CD14-positive monocyte (primary cell): ENCODE data around the gene ARMH1. TPM values are rescaled to one million over a fixed set of nuclear protein-coding genes. Genes with fewer than 3 reads are reported as not detected.

Experiments used
- DNase-seq, 3 donors: peaks; one replicate each; pipeline ENCODE4 v3.0.0-alpha.2; 2011 to 2022
- H2AFZ ChIP-seq: 2 replicates; pipeline ENCODE4 v1.6.0; 2012; ENCODE audit warnings: mild to moderate bottlenecking, low read depth, low read length, inconsistent platforms; ENCODE audit not compliant: insufficient read depth, poor library complexity, severe bottlenecking
- H3K27ac ChIP-seq, 2 donors: 1 replicate in 1 of 2; 2 replicates in 1 of 2; pipeline ENCODE4 v1.5.1; 2012 to 2013; ENCODE audit warnings: low read length in 2 of 2, control low read depth in 1 of 2, inconsistent platforms in 1 of 2, low read depth in 1 of 2, mild to moderate bottlenecking in 1 of 2
- H3K27me3 ChIP-seq, 2 donors: one replicate each; pipeline versions ENCODE4 v1.6.0 to v1.6.1; 2011 to 2013; ENCODE audit warnings: low read length in 2 of 2; ENCODE audit not compliant: control insufficient read depth in 2 of 2, insufficient read depth in 2 of 2
- H3K36me3 ChIP-seq, 2 donors: replicated peaks in 1 of 2; 1 replicate in 1 of 2; 2 replicates in 1 of 2; pipeline versions ENCODE4 v1.5.1 to v1.6.1; 2012 to 2013; ENCODE audit warnings: low read length in 2 of 2, control low read depth in 1 of 2, inconsistent platforms in 1 of 2, mild to moderate bottlenecking in 1 of 2; ENCODE audit not compliant: insufficient read depth in 2 of 2, control insufficient read depth in 1 of 2
- H3K4me1 ChIP-seq, 2 donors: 1 replicate in 1 of 2; 2 replicates in 1 of 2; pipeline versions ENCODE4 v1.5.1 to v1.6.1; 2012 to 2013; ENCODE audit warnings: low read length in 2 of 2, control low read depth in 1 of 2, inconsistent platforms in 1 of 2, mild to moderate bottlenecking in 1 of 2, moderate library complexity in 1 of 2; ENCODE audit not compliant: insufficient read depth in 2 of 2, control insufficient read depth in 1 of 2
- H3K4me2 ChIP-seq: replicated peaks from 2 replicates; pipeline ENCODE3; 2012; ENCODE audit warnings: low read length, moderate library complexity, mild to moderate bottlenecking; ENCODE audit not compliant: poor library complexity, severe bottlenecking; ENCODE audit errors: extremely low read depth
- H3K4me3 ChIP-seq, 3 experiments: fragments of 200-600 bp in 1 of 3; sonication (generic) in 1 of 3; replicated peaks in 1 of 3; 1 replicate in 2 of 3; 2 replicates in 1 of 3; pipeline ENCODE4 v1.5.1; 2011 to 2013; ENCODE audit warnings: low read length in 3 of 3, mild to moderate bottlenecking in 3 of 3, control low read depth in 2 of 3, low read depth in 2 of 3, inconsistent platforms in 1 of 3, moderate library complexity in 1 of 3
- H3K79me2 ChIP-seq: 2 replicates; pipeline ENCODE4 v1.6.0; 2012; ENCODE audit warnings: mild to moderate bottlenecking, control low read depth, inconsistent platforms, low read length, moderate library complexity; ENCODE audit not compliant: insufficient read depth
- H3K9ac ChIP-seq: 2 replicates; pipeline ENCODE4 v1.6.0; 2017; ENCODE audit warnings: low read length, mild to moderate bottlenecking; ENCODE audit not compliant: insufficient read depth, poor library complexity, severe bottlenecking
- H3K9me3 ChIP-seq, 2 donors: replicated peaks in 1 of 2; 1 replicate in 1 of 2; 2 replicates in 1 of 2; pipeline versions ENCODE4 v1.5.1 to v1.6.1; 2012 to 2013; ENCODE audit warnings: low read length in 2 of 2, control low read depth in 1 of 2; ENCODE audit not compliant: control insufficient read depth in 1 of 2, insufficient read depth in 1 of 2
- H4K20me1 ChIP-seq: 2 replicates; pipeline ENCODE4 v1.6.0; 2012; ENCODE audit warnings: mild to moderate bottlenecking, low read length, control low read depth, moderate library complexity; ENCODE audit not compliant: insufficient read depth
- H3K27ac Mint-ChIP-seq, 7 donors: one replicate each; pipeline ENCODE4 v1.8.0; 2020; ENCODE audit warnings: mild to moderate bottlenecking in 7 of 7, mixed read lengths in 7 of 7, moderate library complexity in 6 of 7, inconsistent platforms in 2 of 7
- H3K27me3 Mint-ChIP-seq, 3 donors: one replicate each; pipeline ENCODE4 v1.8.0; 2021 to 2022; ENCODE audit warnings: low read depth in 3 of 3, mild to moderate bottlenecking in 3 of 3, mixed read lengths in 3 of 3, moderate library complexity in 3 of 3, inconsistent platforms in 1 of 3
- H3K36me3 Mint-ChIP-seq, 2 donors: one replicate each; pipeline ENCODE4 v1.8.0; 2020; ENCODE audit warnings: mixed read lengths in 2 of 2, inconsistent platforms in 1 of 2, mild to moderate bottlenecking in 1 of 2
- H3K4me1 Mint-ChIP-seq: one replicate; pipeline ENCODE4 v1.8.0; 2020; ENCODE audit warnings: mild to moderate bottlenecking, mixed read lengths
- H3K4me3 Mint-ChIP-seq, 2 donors: one replicate each; pipeline ENCODE4 v1.8.0; 2020; ENCODE audit warnings: mild to moderate bottlenecking in 2 of 2, mixed read lengths in 2 of 2, moderate library complexity in 1 of 2
- H3K9me3 Mint-ChIP-seq, 7 donors: one replicate each; pipeline ENCODE4 v1.8.0; 2020 to 2022; ENCODE audit warnings: mixed read lengths in 7 of 7, mild to moderate bottlenecking in 6 of 7, moderate library complexity in 6 of 7, inconsistent platforms in 2 of 7
- CTCF ChIP-seq: fragments of 200-600 bp; IDR thresholded peaks from one replicate; pipeline ENCODE4 v1.8.0; 2022; ENCODE audit warnings: antibody characterized with exemption, mild to moderate bottlenecking
- WGBS: methylation state at CpG from one replicate; pipeline ENCODE4 v1.1.5; 2013; ENCODE audit warnings: missing lambda C conversion rate; ENCODE audit not compliant: insufficient coverage; 5-methylcytosine and 5-hydroxymethylcytosine counted together
- intact Hi-C, 2 donors: fragments of 100-400 bp; cut with micrococcal nuclease; formaldehyde crosslinking; loops; one replicate each; pipeline versions ENCODE4 v1.15.0 to v1.15.1; 2023
- polyA plus RNA-seq, 3 donors: library from polyadenylated mRNA; depleted of rRNA in 1 of 3; unstranded in 2 of 3; stranded (reverse) in 1 of 3; fragments of 300-500 nt in 2 of 3; fragments of >200 nt in 1 of 3; fragmentation: Illumina TruSeq in 2 of 3; gene quantifications; 1 replicate in 2 of 3; 2 replicates in 1 of 3; pipeline ENCODE4 v1.2.3, GENCODE V29; 2012 to 2021

The ARMH1 gene
- polyA plus RNA-seq, 3 donors, result 14.7 to 209 (median 15.8) TPM

DNA sequence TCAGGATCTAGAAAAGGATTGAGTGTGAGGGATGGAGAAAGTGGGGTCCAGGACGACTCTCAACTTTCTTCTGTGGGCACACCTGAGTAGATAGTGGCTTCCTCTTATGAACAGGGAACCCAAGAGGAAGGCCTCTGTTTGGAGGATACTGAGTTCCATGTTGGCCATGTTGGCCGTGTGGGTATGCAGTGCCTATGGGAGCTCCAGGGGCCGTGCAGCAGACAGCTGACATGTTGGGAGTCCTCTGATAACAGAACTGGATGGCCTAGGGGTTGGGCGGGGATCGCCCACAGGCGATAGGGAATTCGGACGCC lies 43.2 kb upstream of the ARMH1 start:
- Histone ChIP-seq H3K4me2 (peak overlapping the region; percentile 86), H3K36me3 (peaks cover 34 to 36% of the 10 kb centered on the region in 2 donors), H3K9me3 (no peaks in the 10 kb centered on the region), H3K27me3 (no peaks in the 10 kb centered on the region), H3K9ac (peak overlapping the region; percentile 96), H4K20me1 (peaks cover 38% of the 10 kb centered on the region), H2AFZ (peak overlapping the region; percentile 100), H3K4me3 (peak overlapping the region; percentile 68 to 97 (median 85)), H3K27ac (peak overlapping the region; percentile 87 to 97), H3K79me2 (peaks cover 40% of the 10 kb centered on the region), H3K4me1 (peaks cover 22 to 32% of the 10 kb centered on the region in 2 donors)
- Mint-ChIP-seq H3K4me1 (peaks cover 29% of the 10 kb centered on the region), H3K4me3 (peak overlapping the region; percentile 91), H3K9me3 (peaks cover 0 to 4% (median 0%) of the 10 kb centered on the region in 7 donors), H3K36me3 (peaks cover 24 to 34% of the 10 kb centered on the region in 2 donors), H3K27ac (peak overlapping the region; percentile 91 to 99 (median 96)), H3K27me3 (no peaks in the 10 kb centered on the region)
- no peak for TF ChIP-seq CTCF
- DNase-seq, result no peak
- 32% methylated on average over 8 of the region's 8 CpGs for WGBS
- intact Hi-C loops, result loop anchor here in 1 of 2 donors (1.0 to 5.0 kb wide), 2 partner anchors 41 to 277 kb away; partner anchors contain the start of genes ARMH1 and TMEM53

- Histone ChIP-seq H3K4me3 (peak overlapping the region; percentile 68 to 97 (median 85)), H3K9ac (peak overlapping the region; percentile 96), H3K4me1 (peaks cover 22 to 32% of the 10 kb centered on the region in 2 donors), H3K9me3 (no peaks in the 10 kb centered on the region), H3K27me3 (no peaks in the 10 kb centered on the region), H2AFZ (peak overlapping the region; percentile 100), H3K27ac (peak overlapping the region; percentile 87 to 97), H3K4me2 (peak overlapping the region; percentile 86), H4K20me1 (peaks cover 44% of the 10 kb centered on the region), H3K36me3 (peaks cover 40 to 42% of the 10 kb centered on the region in 2 donors), H3K79me2 (peaks cover 46% of the 10 kb centered on the region)
- peak overlapping the region; percentile 91 to 93 for H3K4me3 Mint-ChIP-seq
- intact Hi-C loops, result loop anchor here in 1 of 2 donors (1.0 to 5.0 kb wide), 2 partner anchors 40 to 278 kb away; partner anchors contain the start of genes ARMH1 and TMEM53
- WGBS, result under 1% methylated on average over 78 of the region's 88 CpGs
- H3K36me3 Mint-ChIP-seq, result peaks cover 30 to 40% of the 10 kb centered on the region in 2 donors
- TF ChIP-seq CTCF, result no peak
- H3K27ac Mint-ChIP-seq, result peak overlapping the region; percentile 91 to 99 (median 97)
- no peaks in the 10 kb centered on the region for H3K27me3 Mint-ChIP-seq
- peaks cover 0 to 4% (median 0%) of the 10 kb centered on the region in 7 donors for H3K9me3 Mint-ChIP-seq
- peaks cover 31% of the 10 kb centered on the region for H3K4me1 Mint-ChIP-seq
- DNase-seq, result peak; percentile 84
Measured at GRCh38 chr1:44631647-44632539, 42.6 kb upstream of the ARMH1 start.
